ENCODE measurements around the gene SSBP3.

Gene SSBP3

GRCh38 chr1:54253480-54253879, 152.7 kb downstream of the SSBP3 start:
- no peak overlapping the region for H3K27ac ChIP-seq (ENCODE audit: low read depth, low read length)
- H3K79me2 ChIP-seq (ENCODE audit: insufficient read depth, low read length), result no peaks in the 10 kb centered on the region
- H3K4me2 ChIP-seq (ENCODE audit: low read depth, low read length, poor library complexity, severe bottlenecking), result no peak overlapping the region
- H3K9ac ChIP-seq (ENCODE audit: low read length), result no peak overlapping the region
- H3K36me3 ChIP-seq (ENCODE audit: low read length), result no peaks in the 10 kb centered on the region
- H3K9me2 ChIP-seq (replicated peaks; ENCODE audit: insufficient read depth, low read length), result no peaks in the 10 kb centered on the region
- TF ChIP-seq EZH2phosphoT487 (conservative IDR thresholded peaks at IDR 0.05; ENCODE audit: low read length) (no peak), CTCF (IDR thresholded peaks at IDR 0.05; ENCODE audit: insufficient read depth, low read length, poor library complexity, severe bottlenecking) (no peak)
- H4K20me1 ChIP-seq (ENCODE audit: low read depth, low read length), result no peaks in the 10 kb centered on the region
- no peaks in the 10 kb centered on the region for H3K27me3 ChIP-seq (ENCODE audit: low read length)
- H3K9me3 ChIP-seq (ENCODE audit: insufficient read depth, low read length), result no peaks in the 10 kb centered on the region
- no peak overlapping the region for H2AFZ ChIP-seq (ENCODE audit: low read depth, low read length, severe bottlenecking)
- no peaks in the 10 kb centered on the region for H3F3A ChIP-seq (ENCODE audit: insufficient read depth)
- H3K4me3 ChIP-seq (ENCODE audit: insufficient read depth, low read length, poor library complexity, severe bottlenecking), result no peak overlapping the region

- H3K4me3 ChIP-seq (ENCODE audit: insufficient read depth, low read length, poor library complexity, severe bottlenecking), result no peak overlapping the region
- H3K79me2 ChIP-seq (ENCODE audit: insufficient read depth, low read length), result no peaks in the 10 kb centered on the region
- H3K27ac ChIP-seq (ENCODE audit: low read depth, low read length), result no peak overlapping the region
- no peak overlapping the region for H3K4me2 ChIP-seq (ENCODE audit: low read depth, low read length, poor library complexity, severe bottlenecking)
- no peaks in the 10 kb centered on the region for H3F3A ChIP-seq (ENCODE audit: insufficient read depth)
- H2AFZ ChIP-seq (ENCODE audit: low read depth, low read length, severe bottlenecking), result no peak overlapping the region
- H3K27me3 ChIP-seq (ENCODE audit: low read length), result no peaks in the 10 kb centered on the region
- TF ChIP-seq EZH2phosphoT487 (conservative IDR thresholded peaks at IDR 0.05; ENCODE audit: low read length) (no peak), CTCF (IDR thresholded peaks at IDR 0.05; ENCODE audit: insufficient read depth, low read length, poor library complexity, severe bottlenecking) (no peak)
- no peaks in the 10 kb centered on the region for H3K9me2 ChIP-seq (replicated peaks; ENCODE audit: insufficient read depth, low read length)
- no peaks in the 10 kb centered on the region for H3K36me3 ChIP-seq (ENCODE audit: low read length)
- H3K9ac ChIP-seq (ENCODE audit: low read length), result no peak overlapping the region
- no peaks in the 10 kb centered on the region for H4K20me1 ChIP-seq (ENCODE audit: low read depth, low read length)
- no peaks in the 10 kb centered on the region for H3K9me3 ChIP-seq (ENCODE audit: insufficient read depth, low read length)
These were observed 153.7 kb downstream of the SSBP3 start for GRCh38 chr1:54252371-54252936.

- Histone ChIP-seq H2AFZ (ENCODE audit: low read depth, low read length, severe bottlenecking) (no peak overlapping the region), H3K4me2 (ENCODE audit: low read depth, low read length, poor library complexity, severe bottlenecking) (no peak overlapping the region), H3K27ac (ENCODE audit: low read depth, low read length) (no peak overlapping the region), H3K9me3 (ENCODE audit: insufficient read depth, low read length) (no peaks in the 10 kb centered on the region), H3K27me3 (ENCODE audit: low read length) (no peaks in the 10 kb centered on the region), H3K4me3 (ENCODE audit: insufficient read depth, low read length, poor library complexity, severe bottlenecking) (no peak overlapping the region), H3K36me3 (ENCODE audit: low read length) (no peaks in the 10 kb centered on the region), H3F3A (ENCODE audit: insufficient read depth) (no peaks in the 10 kb centered on the region), H4K20me1 (ENCODE audit: low read depth, low read length) (no peaks in the 10 kb centered on the region), H3K9ac (ENCODE audit: low read length) (no peak overlapping the region), H3K9me2 (replicated peaks; ENCODE audit: insufficient read depth, low read length) (no peaks in the 10 kb centered on the region), H3K79me2 (ENCODE audit: insufficient read depth, low read length) (no peaks in the 10 kb centered on the region)
- TF ChIP-seq CTCF (IDR thresholded peaks at IDR 0.05; ENCODE audit: insufficient read depth, low read length, poor library complexity, severe bottlenecking) (no peak), EZH2phosphoT487 (conservative IDR thresholded peaks at IDR 0.05; ENCODE audit: low read length) (no peak)
These were observed 155.5 kb downstream of the SSBP3 start for GRCh38 chr1:54250670-54251069.
